ENCODE measurements around the gene OR51E1.

The OR51E1 gene
- total RNA-seq = 0 reads per million in 3 experiments

GRCh38 chr11:4643682-4644081 lies at the start of gene OR51E1:
OR51E1 (plus strand) TSS chr11:4643982; CDS start chr11:4652527, 8,545 bp downstream.
- no peak for DNase-seq

GRCh38 chr11:4605057-4605456 lies 38.7 kb upstream of the OR51E1 start:
- no peak for DNase-seq

- no peak for DNase-seq
These were observed 37.4 kb upstream of the OR51E1 start for GRCh38 chr11:4606231-4607015.

GRCh38 chr11:4607096-4607495 lies 36.7 kb upstream of the OR51E1 start:
- no peak for DNase-seq

GRCh38 chr11:4607781-4608666 lies 35.8 kb upstream of the OR51E1 start, which contains the start of gene TRIM68:
TRIM68 (minus strand) TSS chr11:4608231; CDS start chr11:4605504, 2,727 bp downstream.
- DNase-seq = peak; percentile 94

- DNase-seq = no peak
These were observed 33.4 kb upstream of the OR51E1 start for GRCh38 chr11:4610258-4610935.

GRCh38 chr11:4611986-4612385 lies 31.8 kb upstream of the OR51E1 start:
- DNase-seq = no peak

- no peak for DNase-seq
These were observed 27.8 kb upstream of the OR51E1 start for GRCh38 chr11:4615856-4616444.

GRCh38 chr11:4619514-4619913 lies 24.3 kb upstream of the OR51E1 start:
- DNase-seq = no peak

GRCh38 chr11:4626207-4627099 lies 17.3 kb upstream of the OR51E1 start:
- DNase-seq = no peak

- no peak for DNase-seq
These were observed 7.6 kb upstream of the OR51E1 start for GRCh38 chr11:4636136-4636535.

GRCh38 chr11:4636962-4637661 lies 6.7 kb upstream of the OR51E1 start, which contains the start of gene OR51D1:
OR51D1 (plus strand) TSS chr11:4637477; CDS start chr11:4639791, 2,314 bp downstream.
- DNase-seq = peak; percentile 47

GRCh38 chr11:4637662-4638047 lies 6.1 kb upstream of the OR51E1 start:
- DNase-seq = no peak

- no peak for DNase-seq
These were observed 3.9 kb upstream of the OR51E1 start for GRCh38 chr11:4639931-4640330.

GRCh38 chr11:4641501-4641900 lies 2.3 kb upstream of the OR51E1 start:
- DNase-seq = no peak

GRCh38 chr11:4642043-4642442 lies 1.7 kb upstream of the OR51E1 start:
- DNase-seq = no peak

- DNase-seq = no peak
These were observed 706 bp upstream of the OR51E1 start for GRCh38 chr11:4643076-4643475.

GRCh38 chr11:4644233-4644632 lies 451 bp downstream of the OR51E1 start:
- DNase-seq = no peak

GRCh38 chr11:4645974-4646373 lies 2.2 kb downstream of the OR51E1 start:
- no peak for DNase-seq

- no peak for DNase-seq
These were observed 4.0 kb downstream of the OR51E1 start for GRCh38 chr11:4647766-4648165.

All from central memory CD4-positive, alpha-beta T cell (primary cell).